GM18519 (cell line): ENCODE results near the gene CGB8.
"Not testable (repeated sequence)": the region's sequence is repeated elsewhere in the genome, so short reads cannot be mapped to it uniquely, and the experiment has no call there.

Source experiments
- ATAC-seq: cut with Tn5 transposase; IDR thresholded peaks from one replicate; pipeline ENCODE4 v1.9.1; 2021; ENCODE audit warnings: mild to moderate bottlenecking, moderate library complexity; ENCODE audit not compliant: unreplicated experiment, low FRiP score

The CGB8 gene

GRCh38 chr19:49036815-49037214, 12.1 kb downstream of the CGB8 start, which contains the start of gene CGB1:
TSS of gene CGB1 (minus strand) at chr19:49036895. CDS start at chr19:49036711, 184 bp downstream.
- ATAC-seq, result not testable (repeated sequence)

DNA sequence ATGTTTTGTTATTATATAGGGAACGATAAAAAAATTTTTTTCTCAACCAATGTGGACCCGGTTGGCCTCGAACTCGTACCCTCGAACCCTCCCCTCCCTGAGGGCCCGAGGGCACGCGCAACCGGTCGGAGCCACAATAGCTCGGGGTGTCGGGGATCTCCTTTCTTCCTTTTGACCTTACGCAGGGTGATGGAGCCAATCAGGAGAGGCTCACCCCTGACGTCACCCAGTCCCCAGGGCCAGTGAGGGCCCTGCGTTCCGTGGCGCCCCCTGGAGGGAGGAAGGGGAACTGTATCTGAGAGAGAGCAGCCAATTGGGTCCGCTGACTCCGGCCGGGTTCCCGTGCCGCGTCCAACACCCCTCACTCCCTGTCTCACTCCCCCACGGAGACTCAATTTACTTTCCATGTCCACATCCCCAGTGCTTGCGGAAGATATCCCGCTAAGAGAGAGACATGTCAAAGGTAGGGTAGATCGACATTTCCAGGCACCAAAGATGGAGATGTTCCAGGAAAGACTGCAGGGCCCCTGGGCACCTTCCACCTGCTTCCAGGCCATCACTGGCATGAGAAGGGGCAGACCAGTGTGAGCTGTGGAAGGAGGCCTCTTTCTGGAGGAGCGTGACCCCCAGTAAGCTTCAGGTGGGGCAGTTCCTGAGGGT, 17.1 kb downstream of the CGB8 start, which contains the start of gene CGB2:
Gene CGB2 (plus strand): TSS at position 249 of the 660 bp plus-strand sequence. CDS start 206 bp downstream, at position 455.
- ATAC-seq, result not testable (repeated sequence)

DNA sequence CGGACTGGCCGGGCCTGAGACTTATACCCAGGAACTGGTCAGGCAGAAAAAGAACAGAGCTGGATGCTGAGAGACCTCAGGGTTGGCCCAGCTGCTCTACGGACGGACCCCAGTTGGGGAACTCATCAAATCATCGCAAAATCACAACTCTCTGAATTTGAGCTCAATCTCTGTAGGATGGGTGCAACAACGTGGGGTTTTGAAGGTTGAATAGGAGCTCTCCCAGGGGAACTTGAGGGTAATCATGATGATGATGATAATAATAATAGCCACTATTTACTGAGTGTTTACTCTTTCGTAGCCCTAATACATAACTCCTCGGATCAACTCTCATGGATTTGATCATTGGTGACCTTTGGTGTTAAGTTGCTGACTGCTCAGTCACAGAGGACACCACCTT, 18.6 kb downstream of the CGB8 start:
- not testable (repeated sequence) for ATAC-seq

DNA sequence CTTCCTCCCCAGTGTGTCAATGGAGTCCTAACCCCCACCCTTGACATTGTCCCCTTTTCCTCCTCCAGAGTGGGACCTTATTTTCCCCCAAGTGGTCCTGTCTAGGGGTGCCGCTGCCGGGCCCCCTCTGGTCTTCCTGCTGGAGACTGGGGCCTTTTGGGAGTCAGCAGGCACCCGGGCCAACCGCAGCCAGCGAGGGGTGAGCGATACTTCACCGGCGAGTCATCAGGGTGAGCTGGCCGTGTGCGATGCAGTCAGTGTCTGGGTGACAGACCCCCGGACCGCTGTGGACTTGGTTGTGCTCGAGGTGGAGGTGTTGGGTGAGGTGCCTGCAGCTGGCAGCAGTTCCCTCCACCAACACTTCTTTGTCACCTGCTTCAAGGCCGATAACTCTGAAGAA, 19.2 kb downstream of the CGB8 start:
- ATAC-seq, result not testable (repeated sequence)

- not testable (repeated sequence) for ATAC-seq
These were observed 20.2 kb downstream of the CGB8 start for GRCh38 chr19:49028686-49029085.

- not testable (repeated sequence) for ATAC-seq
These were observed 23.3 kb downstream of the CGB8 start for GRCh38 chr19:49025599-49025998.

DNA sequence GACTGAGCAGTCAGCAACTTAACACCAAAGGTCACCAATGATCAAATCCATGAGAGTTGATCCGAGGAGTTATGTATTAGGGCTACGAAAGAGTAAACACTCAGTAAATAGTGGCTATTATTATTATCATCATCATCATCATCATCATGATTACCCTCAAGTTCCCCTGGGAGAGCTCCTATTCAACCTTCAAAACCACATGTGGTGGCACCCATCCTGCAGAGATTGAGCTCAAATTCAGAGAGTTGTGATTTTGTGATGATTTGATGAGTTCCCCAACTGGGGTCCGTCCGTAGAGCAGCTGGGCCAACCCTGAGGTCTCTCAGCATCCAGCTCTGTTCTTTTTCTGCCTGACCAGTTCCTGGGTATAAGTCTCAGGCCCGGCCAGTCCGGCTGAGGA, 23.8 kb downstream of the CGB8 start:
- not testable (repeated sequence) for ATAC-seq

GRCh38 chr19:49024233-49024632, 24.7 kb downstream of the CGB8 start, which contains the start of gene CGB3:
TSS of gene CGB3 (minus strand) at chr19:49024333. CDS start at chr19:49023971, 362 bp downstream.
- not testable (repeated sequence) for ATAC-seq

- no peak for ATAC-seq
These were observed 26.8 kb downstream of the CGB8 start for GRCh38 chr19:49022116-49022515.

- no peak for ATAC-seq
These were observed 27.7 kb downstream of the CGB8 start for GRCh38 chr19:49020931-49021895.

GRCh38 chr19:49020342-49020741, 28.6 kb downstream of the CGB8 start:
- no peak for ATAC-seq

- ATAC-seq, result no peak
These were observed 29.5 kb downstream of the CGB8 start for GRCh38 chr19:49019242-49019932.

- not testable (repeated sequence) for ATAC-seq
These were observed 30.3 kb downstream of the CGB8 start for GRCh38 chr19:49018388-49019241.

DNA sequence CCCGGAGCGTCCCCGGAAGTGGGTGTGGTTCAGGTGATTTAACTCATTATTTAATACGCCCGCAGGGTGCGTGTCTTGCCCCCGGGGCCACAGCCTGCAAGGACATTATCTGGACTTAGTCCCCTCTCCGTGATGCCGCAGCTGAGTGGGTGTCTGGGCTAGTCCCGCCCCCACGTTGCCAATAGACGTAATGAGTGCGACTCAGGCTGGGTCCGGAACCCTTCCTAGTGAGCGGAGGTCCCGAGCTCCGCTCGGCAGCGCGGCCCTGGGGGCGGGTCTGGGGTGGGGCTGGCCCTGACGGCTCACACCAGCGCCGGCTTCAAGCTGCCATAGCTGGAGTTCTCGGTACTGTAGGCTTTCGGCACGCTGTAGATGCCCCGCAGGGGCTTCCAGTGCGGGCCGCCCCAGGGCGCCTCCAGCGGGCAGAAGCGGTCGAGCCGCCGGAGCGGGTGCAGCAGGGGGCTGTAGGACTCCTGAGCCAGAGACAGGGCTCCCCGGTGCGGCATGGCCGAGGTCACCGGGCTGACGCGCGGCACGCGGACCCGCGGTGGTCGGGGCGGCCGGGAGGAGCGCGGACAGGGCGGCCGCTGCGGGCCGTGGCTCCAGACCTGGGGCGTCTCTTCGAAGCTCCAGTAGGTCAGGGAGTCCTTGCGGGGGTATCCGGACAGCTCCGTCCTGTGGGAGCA, 31.1 kb downstream of the CGB8 start:
- no peak for ATAC-seq

GRCh38 chr19:49017041-49017665, 31.8 kb downstream of the CGB8 start, which contains the start of gene LHB:
TSS of gene LHB (minus strand) at chr19:49017091. CDS start at chr19:49017081, 10 bp downstream.
- no peak for ATAC-seq

GRCh38 chr19:49016067-49016839, 32.7 kb downstream of the CGB8 start:
- ATAC-seq, result no peak

GRCh38 chr19:49014870-49015255, 34.0 kb downstream of the CGB8 start:
- ATAC-seq, result no peak
